Fibroblast of the aortic adventitia (primary cell): ENCODE measurements around the gene ZNF573. TPM values are rescaled to one million over a fixed set of nuclear protein-coding genes. Genes with fewer than 3 reads are reported as not detected.
"Not testable (repeated sequence)": the region's sequence is repeated elsewhere in the genome, so short reads cannot be mapped to it uniquely, and the experiment has no call there.

Experiments
- DNase-seq: peaks from one replicate; pipeline ENCODE4 v3.0.0-alpha.2; 2010; ENCODE audit warnings: low read depth
- H3K4me3 ChIP-seq: 2 replicates; pipeline ENCODE4 v1.5.1; 2011; ENCODE audit warnings: low read depth, mild to moderate bottlenecking, control low read depth, low read length, moderate library complexity
- total RNA-seq: library from RNA; depleted of rRNA; stranded (reverse); fragments of >200 nt; gene quantifications from 2 replicates; pipeline ENCODE4 v1.2.3, GENCODE V29; 2012; ENCODE audit warnings: low replicate concordance
- TF ChIP-seq, protein P1 (sequence below): IDR thresholded peaks from 2 replicates; pipeline ENCODE4 v1.5.1; 2011; ENCODE audit warnings: mild to moderate bottlenecking, low read length, control low read depth, inconsistent platforms; ENCODE audit not compliant: insufficient read depth

ZNF573 gene
- total RNA-seq, result 10.4 and 34.8 TPM in 2 replicates

DNA sequence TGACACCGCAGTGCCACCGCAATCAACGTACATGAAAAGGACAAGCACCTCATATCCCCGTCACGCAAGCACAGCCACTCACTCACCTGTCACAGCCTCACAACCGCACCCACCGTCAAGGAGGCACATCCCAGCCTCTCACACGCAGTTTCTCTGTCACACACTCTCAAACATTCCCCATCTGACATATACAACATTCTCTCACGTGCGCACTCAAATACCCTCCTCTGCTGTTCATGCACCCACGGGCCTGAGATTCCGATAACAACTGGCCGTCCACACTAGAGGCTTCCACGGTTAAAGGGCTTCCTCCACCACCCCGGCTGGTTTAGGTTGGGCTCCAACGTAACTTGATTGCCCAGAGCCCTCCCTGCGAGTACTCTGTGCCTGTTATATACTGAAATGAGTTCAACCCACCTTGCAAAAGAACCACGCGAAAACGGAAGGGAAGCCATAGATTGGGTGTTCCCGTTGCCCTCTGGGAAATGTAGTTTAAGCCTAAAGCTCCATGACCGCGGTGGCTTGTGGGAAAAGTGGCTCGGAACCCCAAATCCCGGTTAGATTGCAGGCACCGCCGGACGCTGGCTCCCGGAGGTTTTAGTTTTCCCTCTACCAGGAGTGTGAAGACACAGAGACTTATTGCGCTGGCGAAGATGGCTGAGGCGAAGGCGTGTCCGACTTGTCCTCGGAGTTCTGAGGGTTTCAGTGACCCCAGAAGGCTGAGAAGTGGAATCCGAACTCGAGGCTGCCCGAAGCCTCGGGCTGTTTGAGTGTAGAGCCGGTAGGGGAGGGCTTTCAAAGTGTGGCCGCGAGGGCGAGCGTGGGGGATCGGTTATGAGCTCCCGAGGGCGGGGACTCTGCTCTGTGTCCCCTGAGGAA is at the start of gene ZNF573:
Gene ZNF573, minus strand, starts transcription at position 460 of the 879 bp plus-strand sequence. CDS start 5,857 bp downstream, outside the sequence.
- peak; percentile 90 for DNase-seq
- TF ChIP-seq, protein P1, sequence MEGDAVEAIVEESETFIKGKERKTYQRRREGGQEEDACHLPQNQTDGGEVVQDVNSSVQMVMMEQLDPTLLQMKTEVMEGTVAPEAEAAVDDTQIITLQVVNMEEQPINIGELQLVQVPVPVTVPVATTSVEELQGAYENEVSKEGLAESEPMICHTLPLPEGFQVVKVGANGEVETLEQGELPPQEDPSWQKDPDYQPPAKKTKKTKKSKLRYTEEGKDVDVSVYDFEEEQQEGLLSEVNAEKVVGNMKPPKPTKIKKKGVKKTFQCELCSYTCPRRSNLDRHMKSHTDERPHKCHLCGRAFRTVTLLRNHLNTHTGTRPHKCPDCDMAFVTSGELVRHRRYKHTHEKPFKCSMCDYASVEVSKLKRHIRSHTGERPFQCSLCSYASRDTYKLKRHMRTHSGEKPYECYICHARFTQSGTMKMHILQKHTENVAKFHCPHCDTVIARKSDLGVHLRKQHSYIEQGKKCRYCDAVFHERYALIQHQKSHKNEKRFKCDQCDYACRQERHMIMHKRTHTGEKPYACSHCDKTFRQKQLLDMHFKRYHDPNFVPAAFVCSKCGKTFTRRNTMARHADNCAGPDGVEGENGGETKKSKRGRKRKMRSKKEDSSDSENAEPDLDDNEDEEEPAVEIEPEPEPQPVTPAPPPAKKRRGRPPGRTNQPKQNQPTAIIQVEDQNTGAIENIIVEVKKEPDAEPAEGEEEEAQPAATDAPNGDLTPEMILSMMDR, result peak; percentile 41
- peak within 1 kb of the TSS; percentile 98 for H3K4me3 ChIP-seq

DNA sequence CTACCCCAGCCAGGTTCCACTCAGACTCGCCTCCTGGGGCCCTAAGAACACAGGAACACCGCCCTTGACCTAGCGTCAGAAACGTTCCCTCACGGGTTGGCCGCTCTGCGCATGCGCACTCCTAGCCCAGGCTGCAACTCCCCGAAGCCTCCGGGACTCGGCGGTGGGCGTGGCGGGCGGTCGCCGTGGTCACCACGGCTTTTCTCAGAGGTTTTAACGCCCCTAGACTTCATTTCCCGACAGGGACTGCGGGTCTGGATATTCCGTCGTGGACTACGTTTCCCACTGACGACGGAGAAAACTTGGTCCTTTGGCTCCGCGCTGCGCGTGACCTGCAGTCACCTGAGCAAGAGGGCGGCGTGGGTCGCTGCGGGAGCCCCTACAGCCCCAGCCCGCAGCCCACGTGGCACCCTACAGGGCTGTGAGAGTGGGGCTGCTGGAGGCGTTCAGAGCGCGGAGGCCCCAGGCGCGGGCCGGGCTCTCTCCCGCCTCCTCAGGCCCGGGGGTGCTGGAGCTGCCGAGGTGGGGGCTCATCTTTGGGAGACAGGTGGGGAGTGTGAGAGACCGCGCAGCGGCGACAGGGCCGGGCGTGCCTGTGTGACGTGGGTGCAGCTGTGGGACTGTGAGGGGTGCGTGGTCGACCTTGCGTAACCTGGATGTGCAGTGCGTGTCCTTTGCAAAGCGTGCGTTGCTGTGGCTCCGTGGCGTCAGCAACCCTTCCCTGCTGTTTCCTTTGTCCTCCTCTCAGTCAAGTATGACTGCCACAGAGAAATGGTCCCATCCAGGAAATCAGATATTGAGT is 38.0 kb upstream of the ZNF573 start:
- DNase-seq, result peak; percentile 14
- H3K4me3 ChIP-seq, result peak overlapping the region; percentile 50
- TF ChIP-seq, protein P1, result no peak

DNA sequence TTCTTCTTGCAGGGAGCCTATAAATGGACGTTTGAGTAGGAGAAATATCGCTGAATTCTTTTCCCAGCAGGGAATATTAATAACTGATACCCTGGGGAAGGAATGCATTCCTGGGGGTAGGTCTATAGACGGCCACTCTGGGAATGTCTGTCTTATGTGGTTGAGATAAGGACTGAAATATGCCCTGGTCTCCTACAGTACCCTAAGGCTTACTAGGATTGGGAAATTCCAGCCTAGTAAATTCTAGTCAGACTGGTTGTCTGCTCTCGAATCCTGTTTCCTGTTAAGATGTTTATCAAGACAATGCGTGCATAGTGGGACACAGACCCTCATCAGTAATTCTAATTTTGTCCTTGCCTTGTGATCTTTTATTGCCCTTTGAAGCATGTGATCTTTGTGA is 36.2 kb upstream of the ZNF573 start:
- not testable (repeated sequence) for H3K4me3 ChIP-seq, DNase-seq

DNA sequence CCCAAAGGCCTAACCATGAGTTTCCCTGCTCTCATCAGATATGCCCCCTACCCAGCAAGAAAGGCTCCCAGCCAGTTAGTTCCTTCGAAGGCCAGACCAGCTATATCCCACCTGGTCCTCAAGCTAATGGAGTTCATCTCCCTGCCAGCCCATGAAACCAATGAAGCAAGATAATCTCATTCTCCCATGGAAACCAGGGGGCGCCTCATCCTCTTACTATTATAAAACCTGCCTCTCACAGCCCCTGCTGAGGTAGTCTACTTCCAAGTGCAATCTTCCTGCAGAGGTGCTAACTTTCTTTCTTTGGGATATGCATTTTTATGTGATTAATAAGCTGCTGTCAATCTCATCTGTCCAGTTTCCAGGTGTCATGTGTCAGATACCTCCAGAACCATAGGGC is 34.0 kb upstream of the ZNF573 start:
- TF ChIP-seq, protein P1, result no peak
- DNase-seq, result no peak
- no peak overlapping the region for H3K4me3 ChIP-seq

DNA sequence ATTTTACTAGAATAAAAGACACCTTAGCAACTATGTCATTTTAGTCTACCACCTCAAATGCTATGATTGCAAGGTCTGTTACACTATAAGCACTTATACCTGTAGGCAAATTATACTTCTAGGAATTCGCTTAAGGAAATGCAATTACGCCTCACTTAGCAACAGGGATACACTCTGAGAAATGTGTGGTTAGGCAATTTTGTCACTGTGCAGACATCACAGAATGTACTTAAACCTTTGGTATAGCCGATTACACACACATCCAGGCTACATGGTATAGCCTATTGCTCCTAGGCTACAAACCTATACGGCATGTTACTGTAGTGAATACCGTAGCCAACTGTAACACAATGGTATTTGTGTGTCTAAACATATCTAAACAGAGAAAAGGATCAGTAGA is 30.0 kb upstream of the ZNF573 start:
- no peak for DNase-seq
- TF ChIP-seq, protein P1, result no peak

DNA sequence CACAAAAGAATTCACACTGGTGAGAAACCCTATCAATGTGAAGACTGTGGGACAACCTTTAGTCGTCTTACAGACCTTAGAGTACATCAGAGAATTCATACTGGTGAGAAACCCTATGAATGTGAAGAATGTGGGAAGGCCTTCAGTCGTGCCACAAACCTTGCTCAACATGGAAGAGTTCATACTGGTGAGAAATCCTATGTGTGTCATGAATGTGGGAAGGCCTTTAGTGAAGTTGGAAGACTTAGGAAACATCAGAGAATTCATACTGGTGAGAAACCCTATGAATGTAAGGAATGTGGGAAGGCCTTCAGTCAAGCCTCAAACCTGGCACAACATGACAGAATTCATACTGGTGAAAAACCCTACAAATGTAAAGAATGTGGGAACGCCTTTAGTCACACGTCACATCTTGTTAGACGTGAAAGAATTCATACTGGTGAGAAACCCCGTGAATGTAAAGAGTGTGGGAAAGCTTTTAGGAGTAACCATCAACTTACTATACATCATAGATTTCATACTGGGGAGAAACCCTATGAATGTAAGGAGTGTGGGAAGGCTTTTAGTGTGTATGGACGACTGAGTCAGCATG is 24.0 kb upstream of the ZNF573 start:
- TF ChIP-seq, protein P1, result no peak
- no peak overlapping the region for H3K4me3 ChIP-seq
- DNase-seq, result no peak

More for the DNA sequence above, 30.0 kb upstream of the ZNF573 start:
- H3K4me3 ChIP-seq, result no peak overlapping the region
